B cell (primary cell): ENCODE results near the gene C1GALT1C1.

Experiments
- EZH2 ChIP-seq: IDR thresholded peaks from 2 replicates; pipeline ENCODE4 v1.6.1; 2012; ENCODE audit warnings: borderline replicate concordance, low read depth, mild to moderate bottlenecking, moderate library complexity, low read length; ENCODE audit not compliant: insufficient read depth, poor library complexity, severe bottlenecking
- TF ChIP-seq, protein P1 (sequence below): fragments of 200-600 bp; IDR thresholded peaks from one replicate; pipeline ENCODE4 v1.8.0; 2022; ENCODE audit warnings: antibody characterized with exemption, mild to moderate bottlenecking

DNA sequence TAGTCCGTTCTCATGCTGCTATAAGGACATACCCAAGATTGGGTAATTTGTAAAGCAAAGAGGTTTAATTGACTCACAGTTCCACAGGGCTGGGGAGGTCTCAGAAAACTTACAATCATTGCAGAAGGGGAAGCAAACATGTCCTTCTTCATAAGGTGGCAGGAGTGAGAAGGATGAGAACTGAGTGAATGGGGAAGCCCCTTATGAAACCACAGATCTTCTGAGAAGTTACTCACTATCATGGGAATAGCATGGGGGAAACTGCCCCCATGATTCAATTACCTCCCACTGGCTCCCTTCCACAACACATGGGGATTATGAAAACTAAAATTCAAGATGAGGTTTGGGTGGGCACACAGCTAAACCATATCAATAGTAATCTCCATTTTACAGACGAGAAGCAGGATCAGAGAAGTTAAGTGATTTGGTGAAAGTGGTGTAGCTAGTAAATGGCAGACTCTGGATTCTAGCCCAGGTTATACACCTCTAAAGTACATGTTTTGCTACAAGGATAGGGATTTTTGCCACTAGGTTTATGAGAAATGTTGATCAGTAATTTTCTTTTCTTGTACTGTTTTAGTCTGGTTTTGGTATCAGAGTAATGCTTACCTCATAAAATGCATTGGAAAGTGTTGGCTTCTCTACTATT, 47.3 kb upstream of the C1GALT1C1 start:
- TF ChIP-seq, protein P1, sequence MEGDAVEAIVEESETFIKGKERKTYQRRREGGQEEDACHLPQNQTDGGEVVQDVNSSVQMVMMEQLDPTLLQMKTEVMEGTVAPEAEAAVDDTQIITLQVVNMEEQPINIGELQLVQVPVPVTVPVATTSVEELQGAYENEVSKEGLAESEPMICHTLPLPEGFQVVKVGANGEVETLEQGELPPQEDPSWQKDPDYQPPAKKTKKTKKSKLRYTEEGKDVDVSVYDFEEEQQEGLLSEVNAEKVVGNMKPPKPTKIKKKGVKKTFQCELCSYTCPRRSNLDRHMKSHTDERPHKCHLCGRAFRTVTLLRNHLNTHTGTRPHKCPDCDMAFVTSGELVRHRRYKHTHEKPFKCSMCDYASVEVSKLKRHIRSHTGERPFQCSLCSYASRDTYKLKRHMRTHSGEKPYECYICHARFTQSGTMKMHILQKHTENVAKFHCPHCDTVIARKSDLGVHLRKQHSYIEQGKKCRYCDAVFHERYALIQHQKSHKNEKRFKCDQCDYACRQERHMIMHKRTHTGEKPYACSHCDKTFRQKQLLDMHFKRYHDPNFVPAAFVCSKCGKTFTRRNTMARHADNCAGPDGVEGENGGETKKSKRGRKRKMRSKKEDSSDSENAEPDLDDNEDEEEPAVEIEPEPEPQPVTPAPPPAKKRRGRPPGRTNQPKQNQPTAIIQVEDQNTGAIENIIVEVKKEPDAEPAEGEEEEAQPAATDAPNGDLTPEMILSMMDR, result no peak
- no peak for TF ChIP-seq EZH2
